Lower leg skin (tissue), 4 donors: Measurements from ENCODE around the gene TMPRSS6. TPM values are rescaled to one million over a fixed set of nuclear protein-coding genes. Genes with fewer than 3 reads are reported as not detected.

Source experiments
- DNase-seq, 2 donors: peaks; one replicate each; pipeline ENCODE4 v3.0.0-alpha.2; 2019; ENCODE audit warnings: low spot score in 2 of 2
- H3K4me3 ChIP-seq: fragments of 200-600 bp; sonication (generic); 2 replicates; pipeline ENCODE4 v1.5.1; 2017; ENCODE audit warnings: mild to moderate bottlenecking, low read depth; ENCODE audit not compliant: poor library complexity, severe bottlenecking
- POLR2A ChIP-seq, 2 donors: fragments of 450-650 bp; IDR thresholded peaks; one replicate each; pipeline ENCODE4 v1.6.1; 2016 to 2017; ENCODE audit warnings: antibody characterized with exemption in 2 of 2, mild to moderate bottlenecking in 1 of 2, moderate library complexity in 1 of 2
- WGBS, 2 donors: methylation state at CpG; one replicate each; pipeline ENCODE4 v1.1.5; 2018; 5-methylcytosine and 5-hydroxymethylcytosine counted together
- intact Hi-C: fragments of 100-400 bp; cut with DNase I; formaldehyde crosslinking; loops from one replicate; pipeline ENCODE4 v1.15.0; 2023; ENCODE audit warnings: low total_unique reads
- total RNA-seq, 4 donors: library from RNA; depleted of rRNA; stranded (reverse); fragments of >200 nt; gene quantifications; one replicate each; pipeline ENCODE4 v1.1.0, GENCODE V29; 2016
- TF ChIP-seq, protein P1 (sequence below), 3 donors: fragments of 450-650 bp; IDR thresholded peaks; one replicate each; pipeline ENCODE4 v1.5.1; 2016; ENCODE audit warnings: antibody characterized with exemption in 3 of 3, mild to moderate bottlenecking in 3 of 3, moderate library complexity in 2 of 3

Gene TMPRSS6
- total RNA-seq, 4 donors from 2014 or later = 0.65 to 7.5 (median 2.8) TPM

DNA sequence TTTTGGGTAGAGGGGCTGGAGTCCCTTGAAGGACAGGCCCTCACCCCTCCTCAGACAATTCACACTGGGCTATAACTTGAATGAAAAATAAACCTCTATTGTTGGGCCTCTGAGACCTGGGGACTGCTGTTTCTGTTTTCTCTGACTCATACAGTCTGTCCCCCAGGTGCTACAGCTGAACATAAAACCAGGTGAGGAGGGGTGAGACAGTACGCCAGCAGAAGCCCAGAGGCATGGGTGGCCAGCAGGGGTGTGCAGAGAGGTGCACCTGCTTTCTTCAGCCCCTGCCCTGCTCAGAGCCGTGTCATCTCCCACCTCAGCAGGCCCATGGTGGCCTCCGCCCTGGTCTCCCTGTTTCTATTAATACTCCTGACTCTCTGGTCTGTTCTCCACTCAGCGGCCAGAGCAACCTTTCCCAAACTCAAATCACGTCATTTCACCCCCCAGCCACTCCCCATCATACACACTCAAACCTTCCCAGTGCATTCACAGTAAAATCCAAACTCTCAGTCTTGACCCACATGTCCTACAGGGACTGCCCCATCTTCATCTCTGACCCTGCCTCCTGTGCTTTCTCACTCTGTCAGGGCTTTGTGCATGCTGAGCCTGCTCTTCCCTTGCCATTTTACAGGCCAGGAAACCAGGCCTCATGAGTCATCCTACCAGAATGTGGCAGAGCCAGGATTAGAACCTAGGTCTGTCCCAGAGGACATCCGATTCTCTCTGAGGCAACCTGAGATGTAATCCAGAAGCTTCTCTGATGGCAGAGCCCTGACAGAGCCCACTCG, 45.6 kb upstream of the TMPRSS6 start:
- intact Hi-C loops = loop anchor here (5.0 to 10.0 kb wide), 2 partner anchors 70 to 422 kb away; no protein-coding TSS in a partner anchor
- DNase-seq = no peak
- TF ChIP-seq, protein P1, sequence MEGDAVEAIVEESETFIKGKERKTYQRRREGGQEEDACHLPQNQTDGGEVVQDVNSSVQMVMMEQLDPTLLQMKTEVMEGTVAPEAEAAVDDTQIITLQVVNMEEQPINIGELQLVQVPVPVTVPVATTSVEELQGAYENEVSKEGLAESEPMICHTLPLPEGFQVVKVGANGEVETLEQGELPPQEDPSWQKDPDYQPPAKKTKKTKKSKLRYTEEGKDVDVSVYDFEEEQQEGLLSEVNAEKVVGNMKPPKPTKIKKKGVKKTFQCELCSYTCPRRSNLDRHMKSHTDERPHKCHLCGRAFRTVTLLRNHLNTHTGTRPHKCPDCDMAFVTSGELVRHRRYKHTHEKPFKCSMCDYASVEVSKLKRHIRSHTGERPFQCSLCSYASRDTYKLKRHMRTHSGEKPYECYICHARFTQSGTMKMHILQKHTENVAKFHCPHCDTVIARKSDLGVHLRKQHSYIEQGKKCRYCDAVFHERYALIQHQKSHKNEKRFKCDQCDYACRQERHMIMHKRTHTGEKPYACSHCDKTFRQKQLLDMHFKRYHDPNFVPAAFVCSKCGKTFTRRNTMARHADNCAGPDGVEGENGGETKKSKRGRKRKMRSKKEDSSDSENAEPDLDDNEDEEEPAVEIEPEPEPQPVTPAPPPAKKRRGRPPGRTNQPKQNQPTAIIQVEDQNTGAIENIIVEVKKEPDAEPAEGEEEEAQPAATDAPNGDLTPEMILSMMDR (IDR thresholded peaks at IDR 0.05) = no peak
- no peak for TF ChIP-seq POLR2A (IDR thresholded peaks at IDR 0.05)
- WGBS, 2 donors = 83 to 86% methylated on average over 7 of the region's 7 CpGs
- H3K4me3 ChIP-seq = no peak overlapping the region

DNA sequence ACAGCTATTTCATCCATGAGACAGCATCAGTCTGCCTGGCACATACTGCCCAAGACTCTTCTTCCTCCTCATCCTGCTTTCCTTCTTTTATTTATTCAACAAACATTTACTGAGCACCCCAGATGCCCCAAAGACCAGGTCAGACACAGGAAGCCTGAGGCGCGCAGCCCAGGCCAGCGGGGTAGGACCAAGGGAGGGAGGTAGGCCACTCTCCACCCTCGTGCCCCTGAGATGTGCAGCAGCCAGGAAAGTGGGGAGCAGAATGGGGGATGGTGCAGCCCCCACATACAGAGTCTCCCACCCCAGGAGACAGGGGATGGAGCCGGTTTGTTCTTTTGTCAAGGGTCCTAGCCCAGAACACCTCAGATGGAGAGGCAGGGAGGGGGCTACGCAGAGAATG, 44.4 kb upstream of the TMPRSS6 start:
- whole genome bisulfite sequencing, 2 donors = 97 to 99% methylated on average over 6 of the region's 6 CpGs
- TF ChIP-seq, protein P1 (IDR thresholded peaks at IDR 0.05) = no peak
- no peak for TF ChIP-seq POLR2A (IDR thresholded peaks at IDR 0.05)
- H3K4me3 ChIP-seq = no peak overlapping the region
- no peak for DNase-seq
- intact Hi-C loops = loop anchor here (5.0 to 10.0 kb wide), 2 partner anchors 69 to 423 kb away; no protein-coding TSS in a partner anchor

DNA sequence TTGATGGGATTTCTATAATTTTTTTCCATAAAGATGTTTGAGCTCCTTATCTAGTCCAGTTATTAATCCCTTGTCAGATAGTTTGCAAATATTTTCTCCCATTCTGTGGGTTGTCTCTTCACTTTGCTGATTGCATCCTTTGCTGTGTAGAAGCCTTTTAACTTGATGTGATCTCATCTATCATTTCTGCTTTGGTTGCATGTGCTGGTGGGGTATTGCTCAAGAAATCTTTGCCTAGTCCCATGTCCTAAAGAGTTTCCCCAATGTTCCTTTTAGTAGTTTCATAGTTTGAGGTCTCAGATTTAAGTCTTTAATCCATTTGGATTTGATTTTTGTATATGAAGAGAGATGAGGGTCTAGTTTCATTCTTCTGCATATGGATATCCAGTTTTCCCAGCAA, 41.9 kb upstream of the TMPRSS6 start:
- H3K4me3 ChIP-seq = no peak overlapping the region
- no peak for TF ChIP-seq POLR2A (IDR thresholded peaks at IDR 0.05)
- TF ChIP-seq, protein P1 (IDR thresholded peaks at IDR 0.05) = no peak
- DNase-seq = no peak
- intact Hi-C loops = loop anchor here (5.0 to 10.0 kb wide), 2 partner anchors 67 to 426 kb away; no protein-coding TSS in a partner anchor

DNA sequence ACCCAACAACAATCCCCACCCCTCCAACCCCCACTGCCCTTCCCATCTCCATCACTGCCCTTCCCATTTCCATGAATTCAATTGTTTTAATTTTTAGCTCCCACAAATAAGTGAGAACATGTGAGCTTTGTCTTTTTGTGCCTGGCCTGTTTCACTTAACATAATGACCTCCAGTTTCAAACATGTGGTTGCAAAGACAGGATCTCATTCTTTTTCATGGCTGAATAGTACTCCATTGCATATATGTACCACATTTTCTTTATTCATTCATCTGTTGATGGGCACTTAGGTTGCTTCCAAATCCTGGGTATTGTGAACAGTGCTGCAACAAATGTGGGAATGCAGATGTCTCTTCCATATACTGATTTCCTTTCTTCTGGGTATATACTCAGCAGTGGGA, 41.2 kb upstream of the TMPRSS6 start:
- intact Hi-C loops = loop anchor here (5.0 to 10.0 kb wide), 2 partner anchors 66 to 427 kb away; no protein-coding TSS in a partner anchor
- no peak for DNase-seq
- TF ChIP-seq, protein P1 (IDR thresholded peaks at IDR 0.05) = no peak
- TF ChIP-seq POLR2A (IDR thresholded peaks at IDR 0.05) = no peak
- H3K4me3 ChIP-seq = no peak overlapping the region

DNA sequence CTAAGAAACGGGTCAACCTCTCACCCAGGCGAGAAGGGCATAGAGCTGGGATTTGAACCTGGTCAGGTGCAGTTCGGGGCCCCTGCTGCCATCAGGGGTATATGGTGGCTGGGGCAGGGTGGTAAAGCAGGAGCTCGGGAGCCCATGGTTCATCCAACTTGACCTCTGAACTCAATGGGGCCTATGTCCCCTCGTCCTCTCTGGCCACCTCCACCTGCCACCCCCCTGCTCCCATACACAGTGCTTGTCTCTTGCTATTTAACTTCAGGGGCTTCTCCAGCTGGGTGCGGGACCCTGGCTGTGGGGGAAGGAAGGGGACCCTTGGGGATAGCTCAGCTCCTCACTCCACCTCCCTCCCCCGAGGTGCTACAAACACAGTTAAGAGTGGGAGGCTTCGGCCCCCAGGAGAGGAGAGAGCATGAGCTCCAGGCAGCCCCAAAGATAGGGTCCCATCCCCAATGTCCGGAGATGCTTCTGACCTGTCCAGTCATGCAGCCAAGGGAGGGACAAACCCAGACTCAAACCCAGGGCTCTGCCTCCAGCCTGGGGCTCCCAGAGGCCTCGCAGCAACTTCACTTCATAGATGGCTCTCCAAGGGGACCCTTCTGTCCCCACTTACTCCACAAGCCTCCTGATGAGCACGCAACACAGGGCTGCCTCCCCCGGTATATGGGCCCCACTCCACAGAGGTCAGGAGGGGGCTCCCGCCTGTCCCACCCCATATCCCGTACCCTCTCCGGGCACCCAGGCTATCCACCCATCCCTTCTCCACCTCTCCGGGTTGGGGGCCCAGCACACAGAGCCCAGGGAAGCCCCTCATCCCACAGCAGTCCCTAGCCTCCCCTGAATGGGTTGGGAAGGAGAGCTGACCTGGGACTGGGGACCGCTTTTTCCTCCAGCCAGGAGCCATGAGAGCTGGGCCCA, 39.5 kb upstream of the TMPRSS6 start:
- TF ChIP-seq POLR2A (IDR thresholded peaks at IDR 0.05) = no peak
- TF ChIP-seq, protein P1 (IDR thresholded peaks at IDR 0.05) = no peak
- DNase-seq = no peak

More for the DNA sequence above, 39.5 kb upstream of the TMPRSS6 start:
- intact Hi-C loops = loop anchor here (10.0 kb wide), 1 partner anchor 1394 kb away; no protein-coding TSS in a partner anchor
- 82 to 84% methylated on average over 16 to 17 of the region's 17 CpGs for whole genome bisulfite sequencing, 2 donors
- H3K4me3 ChIP-seq = no peak overlapping the region
